H1 (cell line): ENCODE results near the gene KRTAP4-9. TPM values are rescaled to one million over a fixed set of nuclear protein-coding genes. Genes with fewer than 3 reads are reported as not detected.
"Not testable (repeated sequence)": the region's sequence is repeated elsewhere in the genome, so short reads cannot be mapped to it uniquely, and the experiment has no call there.

Source experiments
- CTCF ChIA-PET: fragments of 300-600 bp; sonication (Branson Sonifier 250); formaldehyde crosslinking; loops from one replicate; lab custom pipeline; 2021; ENCODE audit not compliant: partially characterized antibody; lab: Charles Lee
- POLR2A ChIA-PET: fragments of 300-600 bp; sonication (Branson Sonifier 250); formaldehyde crosslinking; loops from one replicate; lab custom pipeline; 2021; ENCODE audit warnings: inconsistent platforms; ENCODE audit not compliant: partially characterized antibody; lab: Charles Lee
- DNase-seq, 2 experiments: peaks; one replicate each; pipeline versions ENCODE4 v3.0.0 to v3.0.0-alpha.2; 2010 to 2022; ENCODE audit warnings: low spot score in 2 of 2, low read depth in 1 of 2, mixed read lengths in 1 of 2
- FAIRE-seq: peaks from 2 replicates; lab custom pipeline; 2011; peaks lifted over from hg19 to GRCh38; lab: Jason Lieb, UNC
- H2AFZ ChIP-seq: 2 replicates; pipeline ENCODE4 v1.8.1; 2012; ENCODE audit warnings: low read length, inconsistent platforms
- H2AK5ac ChIP-seq: 2 replicates; pipeline ENCODE4 v1.6.1; 2013; ENCODE audit warnings: low read depth, low read length
- H2BK120ac ChIP-seq: replicated peaks from 2 replicates; pipeline ENCODE3; 2013; ENCODE audit warnings: low read depth, low read length, inconsistent platforms
- H2BK12ac ChIP-seq: 2 replicates; pipeline ENCODE4 v1.6.1; 2013; ENCODE audit warnings: low read depth, low read length
- H2BK15ac ChIP-seq: 2 replicates; pipeline ENCODE4 v1.6.1; 2013; ENCODE audit warnings: low read length
- H2BK20ac ChIP-seq: 2 replicates; pipeline ENCODE4 v1.6.1; 2013; ENCODE audit warnings: low read length
- H2BK5ac ChIP-seq: 2 replicates; pipeline ENCODE4 v1.6.1; 2013; ENCODE audit warnings: low read depth, low read length
- H3K14ac ChIP-seq: 2 replicates; pipeline ENCODE4 v1.6.1; 2013; ENCODE audit warnings: inconsistent platforms; ENCODE audit not compliant: insufficient read length
- H3K18ac ChIP-seq: 2 replicates; pipeline ENCODE4 v1.6.1; 2013; ENCODE audit warnings: low read length; ENCODE audit errors: extremely low read depth
- H3K23ac ChIP-seq: 2 replicates; pipeline ENCODE4 v1.6.1; 2013; ENCODE audit warnings: inconsistent platforms; ENCODE audit not compliant: insufficient read length
- H3K23me2 ChIP-seq: 2 replicates; pipeline ENCODE4 v1.6.1; 2013; ENCODE audit warnings: low read depth, low read length
- H3K27ac ChIP-seq: 2 replicates; pipeline ENCODE4 v1.6.1; 2011; ENCODE audit warnings: low read depth, low read length, inconsistent platforms
- H3K27me3 ChIP-seq, 4 experiments: replicated peaks in 1 of 4; 1 replicate in 1 of 4; 2 replicates in 3 of 4; pipeline versions ENCODE4 v1.6.1 to v1.8.1; 2011 to 2013; ENCODE audit warnings: low read length in 3 of 4, mild to moderate bottlenecking in 3 of 4, inconsistent platforms in 2 of 4, mixed read lengths in 2 of 4, moderate library complexity in 1 of 4; ENCODE audit not compliant: control insufficient read depth in 3 of 4, insufficient read depth in 3 of 4; ENCODE audit errors: extremely low read depth in 1 of 4
- H3K36me3 ChIP-seq, 4 experiments: 2 replicates each; pipeline versions ENCODE4 v1.6.1 to v1.8.1; 2011 to 2013; ENCODE audit warnings: mild to moderate bottlenecking in 4 of 4, low read length in 3 of 4, moderate library complexity in 2 of 4, control low read depth in 1 of 4, inconsistent platforms in 1 of 4; ENCODE audit not compliant: insufficient read depth in 4 of 4, control insufficient read depth in 2 of 4
- H3K4ac ChIP-seq: replicated peaks from 2 replicates; pipeline ENCODE3; 2013; ENCODE audit warnings: low read length, low read depth, mixed read lengths, inconsistent platforms; ENCODE audit not compliant: insufficient read length
- H3K4me1 ChIP-seq, 4 experiments: replicated peaks in 1 of 4; 1 replicate in 1 of 4; 2 replicates in 3 of 4; pipeline versions ENCODE4 v1.6.1 to v1.8.1; 2011 to 2013; ENCODE audit warnings: low read length in 3 of 4, inconsistent platforms in 2 of 4, mixed read lengths in 1 of 4; ENCODE audit not compliant: insufficient read depth in 4 of 4, control insufficient read depth in 3 of 4
- H3K4me2 ChIP-seq, 2 experiments: 2 replicates each; pipeline versions ENCODE4 v1.6.1 to v1.8.1; 2011 to 2013; ENCODE audit warnings: low read depth in 2 of 2, low read length in 2 of 2, control low read depth in 1 of 2, inconsistent platforms in 1 of 2, mild to moderate bottlenecking in 1 of 2; ENCODE audit not compliant: insufficient read depth in 1 of 2
- H3K4me3 ChIP-seq, 4 experiments: fragments of 200-600, 300-600 bp in 1 of 4; sonication (generic), shearing (Covaris generic), sonication (Bioruptor Twin) in 1 of 4; 2 replicates each; pipeline versions ENCODE4 v1.5.1 to v1.8.1; 2011 to 2016; ENCODE audit warnings: low read length in 4 of 4, low read depth in 3 of 4, control low read depth in 2 of 4, inconsistent platforms in 2 of 4, mild to moderate bottlenecking in 2 of 4, mixed read lengths in 1 of 4, moderate library complexity in 1 of 4; ENCODE audit not compliant: insufficient read depth in 2 of 4; ENCODE audit errors: extremely low read depth in 1 of 4
- H3K56ac ChIP-seq: replicated peaks from 2 replicates; pipeline ENCODE3; 2013; ENCODE audit warnings: low read depth, mild to moderate bottlenecking, mixed read lengths, low read length, inconsistent platforms; ENCODE audit not compliant: insufficient read length
- H3K79me1 ChIP-seq: 2 replicates; pipeline ENCODE4 v1.6.1; 2013; ENCODE audit warnings: low read depth, low read length, control low read depth
- H3K79me2 ChIP-seq, 2 experiments: 2 replicates each; pipeline versions ENCODE4 v1.6.1 to v1.8.1; 2012 to 2013; ENCODE audit warnings: low read length in 2 of 2, mild to moderate bottlenecking in 2 of 2, inconsistent platforms in 1 of 2; ENCODE audit not compliant: insufficient read depth in 2 of 2, control insufficient read depth in 1 of 2
- H3K9ac ChIP-seq, 4 experiments: replicated peaks in 1 of 4; 1 replicate in 1 of 4; 2 replicates in 3 of 4; pipeline versions ENCODE4 v1.6.1 to v1.8.1; 2011 to 2013; ENCODE audit warnings: low read depth in 3 of 4, low read length in 3 of 4, control low read depth in 2 of 4, mild to moderate bottlenecking in 2 of 4, moderate library complexity in 2 of 4, inconsistent platforms in 1 of 4; ENCODE audit errors: extremely low read depth in 1 of 4
- H3K9me3 ChIP-seq, 2 experiments: 2 replicates each; pipeline versions ENCODE4 v1.6.1 to v1.8.1; 2012 to 2013; ENCODE audit warnings: mild to moderate bottlenecking in 2 of 2, moderate library complexity in 2 of 2, control low read depth in 1 of 2, inconsistent platforms in 1 of 2, low read depth in 1 of 2, low read length in 1 of 2, mixed read lengths in 1 of 2; ENCODE audit not compliant: insufficient read depth in 2 of 2
- H4K20me1 ChIP-seq, 2 experiments: replicated peaks in 1 of 2; 2 replicates each; pipeline versions ENCODE3 to v1.8.1; 2011 to 2013; ENCODE audit warnings: inconsistent platforms in 2 of 2, low read length in 2 of 2, mild to moderate bottlenecking in 1 of 2; ENCODE audit not compliant: insufficient read depth in 2 of 2, control insufficient read depth in 1 of 2
- H4K5ac ChIP-seq: 2 replicates; pipeline ENCODE4 v1.6.1; 2013; ENCODE audit warnings: low read length, low read depth, mixed read lengths, inconsistent platforms; ENCODE audit not compliant: insufficient read length
- H4K8ac ChIP-seq: 2 replicates; pipeline ENCODE4 v1.8.0; 2013; ENCODE audit warnings: mild to moderate bottlenecking, moderate library complexity, low read length, inconsistent platforms; ENCODE audit not compliant: insufficient read depth; ENCODE audit errors: extremely low read depth
- H4K91ac ChIP-seq: replicated peaks from 2 replicates; pipeline ENCODE3; 2013; ENCODE audit warnings: low read length, mixed read lengths, inconsistent platforms; ENCODE audit not compliant: insufficient read length
- WGBS, 2 experiments: shearing (Covaris generic) in 1 of 2; methylation state at CpG; one replicate each; pipeline versions ENCODE4 v1.1.6 to v1.1.7; 2013 to 2015; ENCODE audit warnings: low lambda C conversion rate in 2 of 2, mixed read lengths in 2 of 2, inconsistent platforms in 1 of 2, low coverage in 1 of 2, missing lambda C conversion rate in 1 of 2; ENCODE audit not compliant: insufficient replicate concordance in 2 of 2, insufficient coverage in 1 of 2, insufficient read length in 1 of 2; ENCODE audit errors: extremely low coverage in 1 of 2, missing lambda C conversion rate in 1 of 2; 5-methylcytosine and 5-hydroxymethylcytosine counted together
- polyA plus RNA-seq, 7 experiments: library from polyadenylated mRNA; depleted of rRNA in 3 of 7; stranded (reverse) in 5 of 7; unstranded in 2 of 7; fragments of >200 nt in 5 of 7; fragments of 200-250 nt in 2 of 7; gene quantifications; 1 replicate in 5 of 7; 2 replicates in 1 of 7; 4 replicates in 1 of 7; pipeline versions ENCODE4 v1.2.1 to v1.2.3, GENCODE V29; 2011 to 2013; ENCODE audit warnings: missing spikeins in 2 of 7, mixed read lengths in 2 of 7
- total RNA-seq: library from RNA; stranded (reverse); fragmentation: NEBNext Ultra II Directional; extraction: Animal tissue kit (Norgen Biotek cat#: 25700); gene quantifications from 2 replicates; pipeline ENCODE4 v1.2.1, GENCODE V29; 2021

The KRTAP4-9 gene
- total and polyA plus RNA-seq, 2 of the 8 experiments (the other 6 are each of a cell fraction or from before 2014, with no cell fraction given), result not detected

- H3K27ac ChIP-seq, H3K14ac ChIP-seq, H3K4me2 ChIP-seq, H3K79me1 ChIP-seq, H3K9me3 ChIP-seq, H3K23me2 ChIP-seq, H3K9ac ChIP-seq, H2BK12ac ChIP-seq, H3K36me3 ChIP-seq, H3K23ac ChIP-seq, H2BK120ac ChIP-seq, H2AK5ac ChIP-seq, H3K4me1 ChIP-seq, DNase-seq, H3K56ac ChIP-seq, POLR2A ChIA-PET, H3K27me3 ChIP-seq, H2BK5ac ChIP-seq, H3K4ac ChIP-seq, H3K4me3 ChIP-seq, H2BK20ac ChIP-seq, H4K20me1 ChIP-seq, H4K91ac ChIP-seq, H2AFZ ChIP-seq, H3K79me2 ChIP-seq, H3K18ac ChIP-seq, H2BK15ac ChIP-seq, FAIRE-seq, H4K5ac ChIP-seq, CTCF ChIA-PET, H4K8ac ChIP-seq: not testable (repeated sequence)
- WGBS, 2 experiments, result 64% methylated on average over 4 of the region's 4 CpGs; no CpG with 5 or more reads in 1 of the 2 experiments
Measured at GRCh38 chr17:41088760-41089352, 16.3 kb upstream of the KRTAP4-9 start.
